CD4-positive, alpha-beta T cell treated with Interleukin-10 for 1 hour (primary cell): Measurements from ENCODE around the gene CXCR4.

Experiments
- DNase-seq: peaks from one replicate; pipeline ENCODE4 v3.0.0-alpha.2; 2020

The CXCR4 gene

GRCh38 chr2:136117909-136118818 is at the start of gene CXCR4:
CXCR4 (minus strand) TSS chr2:136118149; CDS start chr2:136118060, 89 bp downstream.
- peak; percentile 95 for DNase-seq

GRCh38 chr2:136164280-136164776 is 46.4 kb upstream of the CXCR4 start:
- DNase-seq, result no peak

- DNase-seq, result no peak
Measured at GRCh38 chr2:136162438-136162837, 44.5 kb upstream of the CXCR4 start.

GRCh38 chr2:136156411-136156810 is 38.5 kb upstream of the CXCR4 start:
- no peak for DNase-seq

- DNase-seq, result no peak
Measured at GRCh38 chr2:136154384-136154783, 36.4 kb upstream of the CXCR4 start.

- no peak for DNase-seq
Measured at GRCh38 chr2:136151021-136151971, 33.3 kb upstream of the CXCR4 start.

GRCh38 chr2:136149011-136149410 is 31.1 kb upstream of the CXCR4 start:
- no peak for DNase-seq

- no peak for DNase-seq
Measured at GRCh38 chr2:136146564-136146963, 28.6 kb upstream of the CXCR4 start.

GRCh38 chr2:136143603-136144451 is 25.9 kb upstream of the CXCR4 start:
- no peak for DNase-seq

- DNase-seq, result no peak
Measured at GRCh38 chr2:136141510-136142149, 23.7 kb upstream of the CXCR4 start.

- peak; percentile 48 for DNase-seq
Measured at GRCh38 chr2:136139631-136140030, 21.7 kb upstream of the CXCR4 start.

- DNase-seq, result no peak
Measured at GRCh38 chr2:136137982-136138381, 20.0 kb upstream of the CXCR4 start.

GRCh38 chr2:136136931-136137330 is 19.0 kb upstream of the CXCR4 start:
- peak; percentile 62 for DNase-seq

GRCh38 chr2:136135921-136136906 is 18.3 kb upstream of the CXCR4 start:
- DNase-seq, result peak; percentile 92

- no peak for DNase-seq
Measured at GRCh38 chr2:136135462-136135861, 17.5 kb upstream of the CXCR4 start.

GRCh38 chr2:136134126-136134525 is 16.2 kb upstream of the CXCR4 start:
- peak; percentile 69 for DNase-seq

GRCh38 chr2:136133586-136133985 is 15.6 kb upstream of the CXCR4 start:
- DNase-seq, result no peak

- DNase-seq, result no peak
Measured at GRCh38 chr2:136133176-136133575, 15.2 kb upstream of the CXCR4 start.

GRCh38 chr2:136132825-136133155 is 14.8 kb upstream of the CXCR4 start:
- peak; percentile 19 for DNase-seq

- DNase-seq, result peak; percentile 87
Measured at GRCh38 chr2:136131961-136132824, 14.2 kb upstream of the CXCR4 start.
